Mesenchymal stem cell (in vitro differentiated cells and primary cell): ENCODE measurements around the gene KMT2A.

ENCODE experiments used
- DNase-seq: peaks from one replicate; pipeline ENCODE4 v3.0.0-alpha.2; 2013
- H2AFZ ChIP-seq: one replicate; pipeline ENCODE4 v1.6.1; 2013; ENCODE audit warnings: low read depth, mild to moderate bottlenecking, control low read depth, inconsistent platforms, low read length, moderate library complexity
- H2AK5ac ChIP-seq: 2 replicates; pipeline ENCODE4 v1.6.1; 2013; ENCODE audit warnings: low read length, moderate library complexity, mild to moderate bottlenecking, inconsistent platforms; ENCODE audit not compliant: severe bottlenecking
- H2BK120ac ChIP-seq: one replicate; pipeline ENCODE4 v1.6.1; 2013; ENCODE audit warnings: low read depth, mild to moderate bottlenecking, inconsistent platforms, low read length, moderate library complexity
- H2BK12ac ChIP-seq, 2 experiments: one replicate each; pipeline ENCODE4 v1.6.1; 2013; ENCODE audit warnings: inconsistent platforms in 2 of 2, low read length in 2 of 2, mild to moderate bottlenecking in 2 of 2, moderate library complexity in 2 of 2, control low read depth in 1 of 2
- H2BK15ac ChIP-seq: one replicate; pipeline ENCODE4 v1.6.1; 2013; ENCODE audit warnings: mild to moderate bottlenecking, low read depth, inconsistent platforms; ENCODE audit not compliant: poor library complexity, severe bottlenecking
- H2BK5ac ChIP-seq: 2 replicates; pipeline ENCODE4 v1.6.1; 2013; ENCODE audit warnings: low read depth, mild to moderate bottlenecking, low read length, control low read depth, inconsistent platforms; ENCODE audit not compliant: poor library complexity, severe bottlenecking
- H3K14ac ChIP-seq, 2 experiments: one replicate each; pipeline ENCODE4 v1.6.1; 2013; ENCODE audit warnings: inconsistent platforms in 2 of 2, low read length in 2 of 2, control low read depth in 1 of 2, mild to moderate bottlenecking in 1 of 2, moderate library complexity in 1 of 2
- H3K18ac ChIP-seq, 2 experiments: one replicate each; pipeline ENCODE4 v1.6.1; 2013; ENCODE audit warnings: inconsistent platforms in 2 of 2, low read length in 2 of 2, control low read depth in 1 of 2, low read depth in 1 of 2, mild to moderate bottlenecking in 1 of 2
- H3K23ac ChIP-seq, 2 experiments: one replicate each; pipeline ENCODE4 v1.6.1; 2013; ENCODE audit warnings: inconsistent platforms in 2 of 2, low read length in 2 of 2, mild to moderate bottlenecking in 2 of 2, moderate library complexity in 2 of 2, control low read depth in 1 of 2
- H3K27ac ChIP-seq: 2 replicates; pipeline ENCODE4 v1.5.1; 2013; ENCODE audit warnings: mild to moderate bottlenecking, moderate library complexity, low read length, control low read depth, inconsistent platforms; ENCODE audit not compliant: poor library complexity, severe bottlenecking
- H3K27me3 ChIP-seq, 2 experiments: 2 replicates each; pipeline versions ENCODE4 v1.6.1 to v1.7.0; 2013; ENCODE audit warnings: low read length in 2 of 2, mild to moderate bottlenecking in 2 of 2, moderate library complexity in 2 of 2, control low read depth in 1 of 2, inconsistent platforms in 1 of 2; ENCODE audit not compliant: control insufficient read depth in 1 of 2, insufficient read depth in 1 of 2
- H3K36me3 ChIP-seq, 2 experiments: 2 replicates each; pipeline versions ENCODE4 v1.6.1 to v1.7.0; 2013; ENCODE audit warnings: low read length in 2 of 2, control low read depth in 1 of 2, inconsistent platforms in 1 of 2, low read depth in 1 of 2, mild to moderate bottlenecking in 1 of 2; ENCODE audit not compliant: insufficient read depth in 2 of 2, control insufficient read depth in 1 of 2
- H3K4ac ChIP-seq, 2 experiments: one replicate each; pipeline ENCODE4 v1.6.1; 2013; ENCODE audit warnings: inconsistent platforms in 2 of 2, low read length in 2 of 2, mild to moderate bottlenecking in 2 of 2, moderate library complexity in 2 of 2, control low read depth in 1 of 2, low read depth in 1 of 2
- H3K4me1 ChIP-seq: 2 replicates; pipeline ENCODE4 v1.6.1; 2013; ENCODE audit warnings: low read depth, low read length, control low read depth; ENCODE audit not compliant: control insufficient read depth, insufficient read depth
- H3K4me2 ChIP-seq: 2 replicates; pipeline ENCODE4 v1.6.1; 2013; ENCODE audit warnings: low read length, mild to moderate bottlenecking, inconsistent platforms; ENCODE audit not compliant: poor library complexity, severe bottlenecking
- H3K4me3 ChIP-seq, 2 experiments: 2 replicates each; pipeline versions ENCODE4 v1.5.1 to v1.7.0; 2013; ENCODE audit warnings: low read length in 2 of 2, mild to moderate bottlenecking in 2 of 2, control low read depth in 1 of 2, low read depth in 1 of 2; ENCODE audit not compliant: insufficient read depth in 1 of 2
- H3K79me1 ChIP-seq: replicated peaks from 2 replicates; pipeline ENCODE4 v1.6.1; 2013; ENCODE audit warnings: mild to moderate bottlenecking, control low read depth, low read length, inconsistent platforms; ENCODE audit not compliant: poor library complexity, severe bottlenecking
- H3K9ac ChIP-seq: 2 replicates; pipeline ENCODE4 v1.7.0; 2013; ENCODE audit warnings: mild to moderate bottlenecking, low read length, moderate library complexity
- H3K9me3 ChIP-seq: 2 replicates; pipeline ENCODE4 v1.7.0; 2013; ENCODE audit warnings: mild to moderate bottlenecking, low read length; ENCODE audit not compliant: control insufficient read depth
- H4K8ac ChIP-seq: one replicate; pipeline ENCODE4 v1.6.1; 2013; ENCODE audit warnings: inconsistent platforms, mild to moderate bottlenecking, low read length, moderate library complexity
- H4K91ac ChIP-seq: one replicate; pipeline ENCODE4 v1.6.1; 2013; ENCODE audit warnings: mild to moderate bottlenecking, low read length, inconsistent platforms
- WGBS: methylation state at CpG from one replicate; pipeline ENCODE4 v1.1.7; 2013; ENCODE audit warnings: mixed read lengths; 5-methylcytosine and 5-hydroxymethylcytosine counted together

KMT2A gene

GRCh38 chr11:118427707-118428106, 8.6 kb upstream of the KMT2A start:
- Histone ChIP-seq H3K27me3 (no peaks in the 10 kb centered on the region), H3K27ac (no peak overlapping the region), H3K4me3 (no peak overlapping the region), H3K23ac (no peak overlapping the region), H3K4ac (no peak overlapping the region), H3K18ac (no peak overlapping the region), H3K4me1 (peaks cover 6% of the 10 kb centered on the region), H4K91ac (no peak overlapping the region), H3K79me1 (no peaks in the 10 kb centered on the region), H3K9ac (no peak overlapping the region), H2AK5ac (peak overlapping the region; percentile 69), H2BK5ac (no peak overlapping the region), H2BK15ac (no peak overlapping the region), H3K9me3 (no peaks in the 10 kb centered on the region), H3K36me3 (no peaks in the 10 kb centered on the region), H3K14ac (no peak overlapping the region), H4K8ac (no peak overlapping the region), H2BK120ac (no peak overlapping the region), H3K4me2 (no peak overlapping the region), H2BK12ac (no peak overlapping the region), H2AFZ (no peak overlapping the region)
- no peak for DNase-seq
- WGBS: 24% methylated on average over 1 of the region's 1 CpG

DNA sequence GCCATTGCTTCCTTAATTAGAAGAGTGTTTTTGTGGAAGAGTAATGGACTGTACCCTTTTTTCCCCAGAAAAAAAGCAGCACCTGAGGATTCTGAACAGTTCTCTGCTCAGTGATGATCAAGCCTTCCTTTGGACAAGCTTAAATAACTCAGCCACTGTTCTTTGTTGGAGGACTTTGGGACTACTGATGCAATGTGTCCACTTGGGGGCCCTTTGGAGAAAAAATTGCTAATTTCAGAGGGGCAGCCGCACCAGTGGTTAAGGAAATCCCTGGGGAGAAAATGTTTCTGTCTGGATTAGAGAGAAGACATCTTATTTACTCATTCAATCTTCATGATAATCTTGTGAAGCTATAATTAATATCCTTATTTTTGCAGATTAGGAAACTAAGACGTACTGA, 5.3 kb upstream of the KMT2A start:
- Histone ChIP-seq H2BK12ac (no peak overlapping the region), H3K4me3 (no peak overlapping the region), H3K79me1 (no peaks in the 10 kb centered on the region), H4K91ac (no peak overlapping the region), H3K36me3 (no peaks in the 10 kb centered on the region), H3K9ac (no peak overlapping the region), H3K18ac (no peak overlapping the region), H2AFZ (no peak overlapping the region), H3K9me3 (no peaks in the 10 kb centered on the region), H3K4ac (no peak overlapping the region), H2BK5ac (no peak overlapping the region), H3K27ac (no peak overlapping the region), H2AK5ac (no peak overlapping the region), H2BK120ac (no peak overlapping the region), H3K14ac (no peak overlapping the region), H3K4me2 (no peak overlapping the region), H3K23ac (no peak overlapping the region), H3K4me1 (peaks cover 8% of the 10 kb centered on the region), H2BK15ac (no peak overlapping the region), H3K27me3 (no peaks in the 10 kb centered on the region), H4K8ac (no peak overlapping the region)
- WGBS: 100% methylated on average over 1 of the region's 2 CpGs
- DNase-seq: no peak

- WGBS: 0% methylated on average over 6 of the region's 9 CpGs
- no peaks in the 10 kb centered on the region for H3K9me3 ChIP-seq
- no peak overlapping the region for H2BK120ac ChIP-seq
- H3K27me3 ChIP-seq: no peaks in the 10 kb centered on the region
- H3K9ac ChIP-seq: peak overlapping the region; percentile 74
- no peak overlapping the region for H4K91ac ChIP-seq
- no peak overlapping the region for H4K8ac ChIP-seq
- no peak overlapping the region for H3K18ac ChIP-seq
- H3K14ac ChIP-seq: no peak overlapping the region
- H2AFZ ChIP-seq: no peak overlapping the region
- no peaks in the 10 kb centered on the region for H3K36me3 ChIP-seq
- no peak overlapping the region for H3K4ac ChIP-seq
- DNase-seq: no peak
- no peak overlapping the region for H2AK5ac ChIP-seq
- no peak overlapping the region for H2BK15ac ChIP-seq
- H3K79me1 ChIP-seq: no peaks in the 10 kb centered on the region
- no peak overlapping the region for H2BK12ac ChIP-seq
- no peak overlapping the region for H3K27ac ChIP-seq
- peak overlapping the region in 1 of 2 experiments; percentile 85 for H3K4me3 ChIP-seq
- H2BK5ac ChIP-seq: no peak overlapping the region
- no peak overlapping the region for H3K23ac ChIP-seq
- H3K4me2 ChIP-seq: peak overlapping the region; percentile 93
- H3K4me1 ChIP-seq: peaks cover 5% of the 10 kb centered on the region
Observed at GRCh38 chr11:118434123-118434552, 2.2 kb upstream of the KMT2A start.

- Histone ChIP-seq H2BK120ac (no peak overlapping the region), H3K79me1 (no peaks in the 10 kb centered on the region), H3K4me3 (peak overlapping the region; percentile 69 to 85), H4K8ac (no peak overlapping the region), H2BK15ac (no peak overlapping the region), H3K4me2 (peak overlapping the region; percentile 93), H3K9ac (peak overlapping the region; percentile 74), H3K4ac (no peak overlapping the region), H3K23ac (no peak overlapping the region), H2AFZ (peak overlapping the region; percentile 77), H2AK5ac (no peak overlapping the region), H3K27me3 (no peaks in the 10 kb centered on the region), H2BK5ac (no peak overlapping the region), H3K36me3 (no peaks in the 10 kb centered on the region), H3K4me1 (peaks cover 5% of the 10 kb centered on the region), H4K91ac (no peak overlapping the region), H3K14ac (peak overlapping the region in 1 of 2 experiments; percentile 29), H3K18ac (no peak overlapping the region), H2BK12ac (no peak overlapping the region), H3K9me3 (no peaks in the 10 kb centered on the region), H3K27ac (no peak overlapping the region)
- under 1% methylated on average over 38 of the region's 39 CpGs for WGBS
- DNase-seq: peak; percentile 70
Observed at GRCh38 chr11:118434553-118435289, 1.6 kb upstream of the KMT2A start.
